ENCODE results near the gene TRIM65.
"Not testable (repeated sequence)": the region's sequence is repeated elsewhere in the genome, so short reads cannot be mapped to it uniquely, and the experiment has no call there.

GRCh38 chr17:75868730-75869281, 27.9 kb downstream of the TRIM65 start:
- not testable (repeated sequence) for TF ChIP-seq CTCF (conservative IDR thresholded peaks at IDR 0.05; ENCODE audit: low read depth in 2 of 2); EZH2phosphoT487 (IDR thresholded peaks at IDR 0.05; ENCODE audit: unreplicated experiment); POLR2AphosphoS5 (IDR thresholded peaks at IDR 0.05; ENCODE audit: low read depth); CREB1 (CRISPR knock-in tag; IDR thresholded peaks at IDR 0.05; ENCODE audit: low read depth); EZH2 (IDR thresholded peaks at IDR 0.05; ENCODE audit: low read depth, unreplicated experiment); REST (IDR thresholded peaks at IDR 0.05; ENCODE audit: unreplicated experiment); JUNB (IDR thresholded peaks at IDR 0.05; ENCODE audit: unreplicated experiment); ZNF331 (CRISPR knock-in tag; IDR thresholded peaks at IDR 0.05; ENCODE audit: low read depth); NANOG (IDR thresholded peaks at IDR 0.05; ENCODE audit: borderline replicate concordance); ETS1 (IDR thresholded peaks at IDR 0.05); ZNF462 (CRISPR knock-in tag; IDR thresholded peaks at IDR 0.05)
